Fibroblast of lung (primary cell): Measurements from ENCODE around the gene CCL20. TPM values are rescaled to one million over a fixed set of nuclear protein-coding genes. Genes with fewer than 3 reads are reported as not detected.

Experiments used
- DNase-seq, 2 donors: peaks; one replicate each; pipeline versions ENCODE4 v3.0.0 to v3.0.0-alpha.2; 2010; ENCODE audit warnings: low read depth in 2 of 2
- H2AFZ ChIP-seq: 2 replicates; pipeline ENCODE4 v1.5.1; 2012; ENCODE audit warnings: low read length, control low read depth, inconsistent platforms
- H3K27ac ChIP-seq: 2 replicates; pipeline ENCODE4 v1.5.1; 2011; ENCODE audit warnings: low read length, control low read depth; ENCODE audit not compliant: insufficient read depth
- H3K27me3 ChIP-seq: 2 replicates; pipeline ENCODE4 v1.5.1; 2011; ENCODE audit warnings: mild to moderate bottlenecking, low read length; ENCODE audit not compliant: control insufficient read depth, insufficient read depth
- H3K36me3 ChIP-seq: 2 replicates; pipeline ENCODE4 v1.5.1; 2011; ENCODE audit warnings: low read length; ENCODE audit not compliant: control insufficient read depth, insufficient read depth
- H3K4me1 ChIP-seq: 2 replicates; pipeline ENCODE4 v1.5.1; 2011; ENCODE audit warnings: low read length; ENCODE audit not compliant: control insufficient read depth, insufficient read depth; ENCODE audit errors: extremely low read depth
- H3K4me2 ChIP-seq: 2 replicates; pipeline ENCODE4 v1.5.1; 2011; ENCODE audit warnings: low read length, control low read depth; ENCODE audit not compliant: insufficient read depth; ENCODE audit errors: extremely low read depth
- H3K4me3 ChIP-seq, 4 experiments: fragments of 200-600 bp in 1 of 4; sonication (generic) in 1 of 4; replicated peaks in 1 of 4; 2 replicates each; pipeline ENCODE4 v1.5.1; 2011 to 2016; ENCODE audit warnings: low read length in 4 of 4, low read depth in 3 of 4, mild to moderate bottlenecking in 3 of 4, control low read depth in 2 of 4, inconsistent platforms in 1 of 4, mixed read lengths in 1 of 4; ENCODE audit not compliant: insufficient read depth in 1 of 4; ENCODE audit errors: control extremely low read depth in 1 of 4
- H3K79me2 ChIP-seq: 2 replicates; pipeline ENCODE4 v1.5.1; 2012; ENCODE audit warnings: mild to moderate bottlenecking, low read length, inconsistent platforms; ENCODE audit not compliant: control insufficient read depth, insufficient read depth
- H3K9ac ChIP-seq: 2 replicates; pipeline ENCODE4 v1.5.1; 2011; ENCODE audit warnings: mild to moderate bottlenecking, low read length, control low read depth; ENCODE audit not compliant: insufficient read depth
- H3K9me3 ChIP-seq: 2 replicates; pipeline ENCODE4 v1.5.1; 2012; ENCODE audit warnings: low read depth, low read length; ENCODE audit not compliant: control insufficient read depth, insufficient read depth
- H4K20me1 ChIP-seq: 2 replicates; pipeline ENCODE4 v1.5.1; 2011; ENCODE audit warnings: low read length; ENCODE audit not compliant: control insufficient read depth, insufficient read depth; ENCODE audit errors: extremely low read depth
- CTCF ChIP-seq, 2 donors: IDR thresholded peaks in 1 of 2; conservative IDR thresholded peaks in 1 of 2; 1 replicate in 1 of 2; 2 replicates in 1 of 2; pipeline ENCODE4 v1.5.1; 2011 to 2012; ENCODE audit warnings: low read length in 2 of 2, control low read depth in 1 of 2, inconsistent platforms in 1 of 2, low read depth in 1 of 2, mild to moderate bottlenecking in 1 of 2
- EZH2 ChIP-seq: IDR thresholded peaks from 2 replicates; pipeline ENCODE4 v1.5.1; 2012; ENCODE audit warnings: low read length, control low read depth, mild to moderate bottlenecking; ENCODE audit errors: missing control alignments
- polyA plus RNA-seq, 2 donors: library from polyadenylated mRNA; depleted of rRNA in 1 of 2; stranded (reverse) in 1 of 2; unstranded in 1 of 2; fragments of >200 nt; gene quantifications; 2 replicates each; pipeline ENCODE4 v1.2.1, GENCODE V29; 2011 to 2012; ENCODE audit warnings: missing spikeins in 1 of 2
- total RNA-seq: library from RNA; depleted of rRNA; stranded (reverse); fragments of >200 nt; gene quantifications from 2 replicates; pipeline ENCODE4 v1.2.1, GENCODE V29; 2014

The CCL20 gene
- total and polyA plus RNA-seq, 2 donors (not counting 1 experiment from before 2014, with no cell fraction given) = 0.23 TPM; not detected in 1

- no peaks in the 10 kb centered on the region for H3K79me2 ChIP-seq
- H2AFZ ChIP-seq = no peak overlapping the region
- no peak for TF ChIP-seq CTCF (conservative IDR thresholded peaks at IDR 0.05 in 1 of 2, IDR thresholded peaks at IDR 0.05 in 1 of 2; ENCODE audit: low read depth in 1 of 2, low read length in 2 of 2)
- TF ChIP-seq EZH2 = no peak
These were observed 30.1 kb upstream of the CCL20 start for GRCh38 chr2:227783404-227784138.

DNA sequence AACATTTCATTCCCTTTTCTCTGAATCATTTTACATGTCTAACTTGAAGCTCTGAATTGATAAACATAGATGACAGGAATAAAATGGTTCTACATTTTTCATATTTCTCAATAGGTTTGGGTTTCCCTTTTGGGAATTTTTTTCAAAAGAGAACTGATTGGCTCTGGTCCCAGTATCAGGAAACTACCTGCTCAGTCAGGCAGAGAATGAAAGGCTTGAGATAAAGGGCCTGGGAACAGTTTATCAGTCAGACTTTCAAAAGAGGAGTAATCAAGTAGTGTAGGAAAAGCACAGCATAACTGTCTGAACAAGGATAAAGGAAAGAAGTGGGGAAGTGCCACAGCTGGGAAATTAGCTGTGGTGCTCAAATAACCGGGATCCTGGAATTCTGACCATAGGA lies 28.3 kb upstream of the CCL20 start:
- Histone ChIP-seq H3K4me1 (no peaks in the 10 kb centered on the region), H3K4me3 (no peak overlapping the region), H3K27me3 (no peaks in the 10 kb centered on the region), H3K4me2 (no peak overlapping the region), H4K20me1 (no peaks in the 10 kb centered on the region), H3K9me3 (no peaks in the 10 kb centered on the region), H3K79me2 (no peaks in the 10 kb centered on the region), H3K36me3 (no peaks in the 10 kb centered on the region), H3K27ac (no peak overlapping the region), H3K9ac (no peak overlapping the region), H2AFZ (no peak overlapping the region)
- TF ChIP-seq CTCF (conservative IDR thresholded peaks at IDR 0.05 in 1 of 2, IDR thresholded peaks at IDR 0.05 in 1 of 2; ENCODE audit: low read depth in 1 of 2, low read length in 2 of 2) = no peak
- no peak for TF ChIP-seq EZH2
- no peak for DNase-seq

More at GRCh38 chr2:227783404-227784138, 30.1 kb upstream of the CCL20 start:
- Histone ChIP-seq H3K4me3 (no peak overlapping the region), H3K9me3 (no peaks in the 10 kb centered on the region), H3K9ac (no peak overlapping the region), H3K4me2 (no peak overlapping the region), H3K4me1 (no peaks in the 10 kb centered on the region), H3K27ac (no peak overlapping the region), H4K20me1 (no peaks in the 10 kb centered on the region), H3K27me3 (no peaks in the 10 kb centered on the region), H3K36me3 (no peaks in the 10 kb centered on the region)
- DNase-seq = no peak

- Histone ChIP-seq H3K27ac (no peak overlapping the region), H2AFZ (no peak overlapping the region), H3K27me3 (no peaks in the 10 kb centered on the region), H3K79me2 (no peaks in the 10 kb centered on the region), H3K9ac (no peak overlapping the region), H3K4me1 (no peaks in the 10 kb centered on the region), H3K4me2 (no peak overlapping the region), H3K4me3 (no peak overlapping the region), H3K36me3 (no peaks in the 10 kb centered on the region), H4K20me1 (no peaks in the 10 kb centered on the region), H3K9me3 (no peaks in the 10 kb centered on the region)
- peak in 1 of 2 donors; percentile 44 for DNase-seq
- TF ChIP-seq CTCF (conservative IDR thresholded peaks at IDR 0.05 in 1 of 2, IDR thresholded peaks at IDR 0.05 in 1 of 2; ENCODE audit: low read depth in 1 of 2, low read length in 2 of 2) = no peak
- no peak for TF ChIP-seq EZH2
These were observed 25.1 kb upstream of the CCL20 start for GRCh38 chr2:227788561-227789018.
